HG02840 (cell line): ENCODE data around the gene PTPN23.
"Not testable (repeated sequence)": the region's sequence is repeated elsewhere in the genome, so short reads cannot be mapped to it uniquely, and the experiment has no call there.

Experiments used
- ATAC-seq: cut with Tn5 transposase; IDR thresholded peaks from one replicate; pipeline ENCODE4 v1.9.1; 2021; ENCODE audit warnings: mild to moderate bottlenecking, moderate library complexity, moderate number of reproducible peaks; ENCODE audit not compliant: unreplicated experiment, low FRiP score

Gene PTPN23

GRCh38 chr3:47380601-47381316 is at the start of gene PTPN23:
TSS of gene PTPN23 (plus strand) at chr3:47381021. CDS start at chr3:47381097, 76 bp downstream.
- ATAC-seq: peak; percentile 80

DNA sequence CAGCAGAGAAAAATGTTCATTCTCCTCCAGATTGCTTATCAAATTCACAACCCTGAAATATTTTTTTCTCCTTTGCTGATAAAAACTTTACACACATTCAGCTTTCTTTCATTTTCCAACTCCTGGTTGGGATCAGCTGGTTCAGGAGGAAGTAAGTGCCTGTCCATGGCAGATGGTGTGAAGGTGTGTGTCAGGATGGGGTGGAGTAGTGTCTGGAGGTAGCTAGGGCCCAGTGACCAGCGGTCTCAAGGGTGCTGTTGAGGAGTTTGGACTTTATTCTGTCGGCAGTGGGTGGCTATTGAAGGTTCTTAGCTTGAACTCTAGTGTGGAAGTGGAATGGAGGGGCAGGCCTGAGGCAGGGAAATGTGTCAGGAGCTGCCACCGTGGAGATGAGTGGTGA is 46.9 kb upstream of the PTPN23 start:
- ATAC-seq: no peak

GRCh38 chr3:47337656-47338055 is 43.2 kb upstream of the PTPN23 start:
- ATAC-seq: no peak

- ATAC-seq: no peak
Observed at GRCh38 chr3:47339951-47340350, 40.9 kb upstream of the PTPN23 start.

DNA sequence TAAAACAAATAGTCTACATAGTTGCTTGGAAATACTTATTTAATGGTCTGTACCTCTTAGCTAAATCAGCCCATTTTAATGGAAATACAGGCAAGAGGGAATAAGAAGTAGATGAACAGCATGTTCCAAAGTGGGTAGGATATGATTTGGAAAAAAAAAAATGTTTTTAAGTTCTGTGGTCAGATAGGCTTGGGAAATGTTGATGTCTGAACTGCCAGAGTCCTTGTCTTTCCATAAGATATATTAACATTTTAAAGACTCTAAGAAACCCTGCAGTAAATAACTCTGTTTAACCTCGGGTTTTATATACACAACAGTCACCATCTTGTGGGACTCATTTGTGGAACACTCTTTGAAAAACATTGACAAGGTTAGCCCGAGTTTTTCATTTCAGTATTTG is 40.0 kb upstream of the PTPN23 start:
- ATAC-seq: no peak

GRCh38 chr3:47342151-47342550 is 38.7 kb upstream of the PTPN23 start:
- ATAC-seq: no peak

DNA sequence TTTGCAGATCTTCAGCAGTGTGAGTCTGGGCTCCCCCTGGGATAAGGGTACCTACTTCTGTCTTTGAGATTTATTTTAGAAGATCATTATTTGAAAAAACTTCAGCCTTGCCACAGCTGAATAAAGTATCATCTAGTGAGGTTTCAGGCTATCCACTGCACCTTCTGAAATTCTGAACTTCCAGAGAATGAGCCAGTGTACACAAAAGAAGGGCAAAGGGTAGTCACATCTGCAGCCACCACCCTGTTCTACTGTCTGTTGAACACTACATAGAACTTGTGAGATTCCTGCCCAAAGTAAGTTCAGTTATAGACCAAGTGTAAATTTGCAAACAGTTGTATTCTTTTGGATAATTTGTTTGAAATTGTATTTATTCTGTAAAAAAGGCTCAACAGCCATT is 38.0 kb upstream of the PTPN23 start:
- ATAC-seq: no peak

DNA sequence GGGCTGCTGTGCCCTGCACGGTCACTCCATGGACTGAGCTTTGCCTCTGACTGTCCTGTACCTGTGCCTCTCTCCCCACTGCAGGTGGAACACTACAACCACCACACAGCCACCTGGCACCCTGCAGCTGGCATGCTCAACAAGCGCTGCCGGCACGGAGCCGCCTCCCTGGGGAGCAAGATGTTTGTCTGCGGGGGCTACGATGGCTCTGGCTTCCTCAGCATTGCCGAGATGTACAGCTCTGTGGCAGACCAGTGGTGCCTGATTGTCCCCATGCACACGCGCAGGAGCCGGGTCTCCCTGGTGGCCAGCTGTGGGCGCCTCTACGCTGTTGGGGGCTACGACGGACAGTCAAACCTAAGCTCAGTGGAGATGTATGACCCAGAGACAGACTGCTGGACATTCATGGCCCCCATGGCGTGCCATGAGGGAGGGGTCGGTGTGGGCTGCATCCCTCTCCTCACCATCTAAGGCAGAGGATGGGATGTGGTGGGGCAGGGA is 37.3 kb upstream of the PTPN23 start:
- ATAC-seq: no peak

GRCh38 chr3:47344971-47345370 is 35.9 kb upstream of the PTPN23 start:
- ATAC-seq: no peak

GRCh38 chr3:47347217-47347801 is 33.5 kb upstream of the PTPN23 start:
- peak; percentile 69 for ATAC-seq

DNA sequence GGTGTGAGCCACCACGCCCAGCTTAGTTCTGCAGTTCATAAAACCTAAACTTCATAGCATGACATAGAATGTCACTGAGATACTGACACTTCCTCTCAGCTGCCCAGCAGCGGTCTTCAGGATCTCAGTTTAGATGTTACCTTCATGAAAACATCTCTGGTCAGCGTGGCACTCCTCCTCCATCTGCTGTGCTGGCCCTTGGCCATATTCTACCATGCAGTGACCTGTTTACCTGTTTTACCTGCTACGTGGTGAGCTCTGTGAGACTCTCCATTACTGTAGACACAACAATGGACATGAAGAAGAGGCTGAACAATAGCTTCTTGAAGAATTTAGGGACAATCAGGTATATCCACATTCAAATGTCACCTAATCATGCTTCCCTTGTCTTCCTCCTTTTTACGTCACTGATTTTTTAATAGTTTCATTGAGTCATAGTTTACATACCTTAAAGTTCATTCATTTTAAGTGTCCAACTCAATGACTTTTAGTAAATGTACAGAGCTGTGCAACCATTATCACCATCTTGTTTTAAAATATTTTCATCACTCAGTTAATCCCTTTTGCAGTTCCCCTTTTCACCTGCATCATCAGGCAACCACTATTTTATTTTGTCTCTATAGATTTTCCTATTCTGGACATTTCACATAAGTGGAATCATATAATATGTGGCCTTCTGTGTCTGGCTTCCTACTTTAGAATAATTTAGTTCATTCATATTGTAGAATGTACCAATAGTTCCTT is 32.2 kb upstream of the PTPN23 start:
- ATAC-seq: no peak

DNA sequence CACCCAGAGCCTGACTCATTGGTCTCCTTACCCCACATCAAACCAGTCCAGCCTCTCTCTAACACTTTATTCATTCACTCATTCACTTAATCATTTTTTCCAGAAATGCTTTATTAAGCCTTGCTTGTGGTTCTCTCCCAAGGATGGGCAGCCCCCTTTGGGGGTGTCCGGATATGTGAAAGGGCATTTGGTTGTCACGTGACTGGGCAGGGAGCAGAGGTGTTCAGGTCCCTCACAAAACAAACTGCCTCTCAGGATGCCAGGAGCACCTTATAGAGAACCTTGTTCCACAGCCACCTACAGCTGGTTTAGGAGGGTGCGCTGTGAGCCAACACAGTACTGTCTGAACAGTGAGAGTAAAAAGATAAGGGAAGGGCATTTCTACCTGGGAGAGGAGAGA is 25.8 kb upstream of the PTPN23 start:
- ATAC-seq: no peak

DNA sequence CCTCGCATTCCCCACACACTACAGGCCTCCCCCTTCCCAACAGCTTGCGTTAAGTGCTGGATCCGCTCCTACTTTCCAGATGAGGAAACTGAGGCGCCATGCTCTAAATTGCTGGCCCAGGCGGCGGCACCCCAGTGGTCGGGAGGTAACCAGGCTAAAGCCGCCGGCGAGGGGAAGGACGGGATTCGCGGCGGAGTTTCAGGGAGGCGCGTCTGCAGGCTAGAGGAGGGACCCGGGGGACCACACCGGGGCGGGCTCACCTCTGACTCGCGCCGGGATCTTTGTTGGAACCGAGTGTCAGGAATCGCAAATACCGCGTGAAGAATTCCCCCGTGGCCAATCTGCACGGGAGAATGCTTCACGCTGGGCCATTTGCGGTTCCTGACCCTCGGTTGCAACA is 24.6 kb upstream of the PTPN23 start:
- ATAC-seq: no peak

- ATAC-seq: no peak
Observed at GRCh38 chr3:47359323-47359722, 21.5 kb upstream of the PTPN23 start.

DNA sequence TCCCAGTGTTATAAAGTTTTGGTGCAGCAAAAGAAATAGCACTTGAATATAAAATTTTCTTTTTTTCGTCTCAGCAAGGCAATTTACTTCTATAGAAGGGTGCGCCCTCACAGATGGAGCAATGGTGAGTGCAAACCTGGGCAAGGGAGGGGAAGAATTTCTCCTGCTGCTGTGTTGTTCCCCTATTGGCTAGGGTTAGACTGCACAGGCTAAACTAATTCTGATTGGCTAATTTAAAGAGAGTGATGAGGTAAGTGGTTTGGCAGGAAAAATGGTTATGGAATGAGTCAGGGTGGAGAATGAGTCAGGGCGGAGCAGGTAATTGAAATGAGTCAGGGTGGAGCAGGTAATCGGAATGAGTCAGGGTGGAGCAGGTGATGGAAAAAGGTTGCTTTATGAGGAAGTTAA is 20.7 kb upstream of the PTPN23 start:
- ATAC-seq: not testable (repeated sequence)

DNA sequence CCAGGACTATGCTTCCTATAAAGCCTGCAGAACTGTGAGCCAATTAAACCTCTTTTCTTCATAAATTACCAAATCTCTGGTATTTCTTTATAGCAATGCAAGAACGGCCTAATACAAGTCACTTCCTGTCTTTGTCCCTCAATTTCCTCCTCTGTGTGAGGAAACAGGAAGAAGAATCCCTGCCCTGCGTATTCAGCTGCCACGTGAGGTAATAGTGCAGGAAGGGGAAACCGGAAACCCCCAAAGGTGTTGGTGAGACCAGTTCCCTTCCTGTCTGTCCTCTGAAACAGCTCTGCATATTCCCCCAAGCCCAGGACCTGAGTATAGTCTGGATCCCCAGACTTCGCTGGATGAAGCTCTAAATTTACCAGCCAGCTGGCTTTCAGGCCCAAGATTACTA is 18.1 kb upstream of the PTPN23 start:
- ATAC-seq: no peak

DNA sequence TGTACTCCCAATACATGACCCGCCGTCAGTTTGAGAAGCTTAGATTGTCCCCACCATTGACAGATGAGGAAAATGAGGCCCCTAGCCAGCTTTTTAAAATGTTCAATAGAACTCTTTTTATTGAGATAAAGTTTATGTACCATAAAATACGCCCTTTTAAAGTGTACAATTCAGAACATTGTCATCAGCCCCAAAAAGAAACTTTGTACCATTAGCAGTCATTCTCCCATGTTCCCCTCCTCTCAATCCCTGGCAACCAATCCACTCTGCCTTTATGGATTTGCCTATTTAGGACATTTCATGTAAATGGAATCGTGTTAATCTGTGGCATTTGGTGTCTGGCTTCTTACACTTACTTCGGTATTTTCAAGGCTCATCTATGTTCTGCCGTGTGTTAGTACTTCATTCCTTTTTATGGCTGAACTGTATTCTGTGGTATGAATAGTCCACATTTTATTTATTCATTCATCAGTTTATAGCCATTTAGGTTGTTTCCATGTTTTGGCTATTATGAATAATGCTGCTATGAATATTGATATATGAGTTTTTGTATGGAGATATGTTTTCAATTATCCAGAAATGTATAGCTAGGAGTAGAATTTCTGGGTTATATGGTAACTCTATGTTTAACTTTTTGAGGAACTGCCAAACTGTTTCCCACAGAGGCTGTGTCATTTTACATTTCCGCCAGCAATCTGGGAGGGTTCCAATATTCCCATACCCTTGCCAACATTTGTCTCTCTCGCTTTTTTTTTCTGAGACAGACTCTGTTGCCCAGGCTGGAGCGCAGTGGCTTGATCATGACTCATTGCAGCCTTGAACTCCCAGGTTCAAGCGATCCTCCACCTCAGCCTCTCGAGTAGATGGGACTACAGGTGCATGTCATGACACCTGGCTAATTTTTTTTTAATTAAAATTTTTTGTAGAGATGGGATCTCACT is 15.3 kb upstream of the PTPN23 start:
- no peak for ATAC-seq

- no peak for ATAC-seq
Observed at GRCh38 chr3:47366833-47367232, 14.0 kb upstream of the PTPN23 start.

DNA sequence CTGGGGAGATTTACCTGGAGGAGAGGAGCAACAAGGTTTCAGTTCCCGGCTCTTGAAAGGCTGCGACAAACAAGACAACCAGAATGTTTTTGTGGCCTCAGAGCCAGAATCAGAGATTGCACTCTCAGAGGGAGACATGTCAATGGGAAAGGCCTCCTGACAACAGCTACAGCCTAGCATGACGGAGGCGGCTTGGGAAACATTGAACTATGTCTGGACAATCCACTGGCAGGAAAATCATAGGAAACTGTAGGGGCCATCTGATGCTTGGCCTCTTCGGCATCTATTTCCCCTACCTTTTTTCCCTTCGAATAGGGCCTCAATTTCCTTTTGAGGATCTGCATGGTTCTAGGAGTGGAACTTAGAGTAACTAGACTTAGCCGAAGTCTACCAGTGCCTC is 13.2 kb upstream of the PTPN23 start:
- no peak for ATAC-seq

DNA sequence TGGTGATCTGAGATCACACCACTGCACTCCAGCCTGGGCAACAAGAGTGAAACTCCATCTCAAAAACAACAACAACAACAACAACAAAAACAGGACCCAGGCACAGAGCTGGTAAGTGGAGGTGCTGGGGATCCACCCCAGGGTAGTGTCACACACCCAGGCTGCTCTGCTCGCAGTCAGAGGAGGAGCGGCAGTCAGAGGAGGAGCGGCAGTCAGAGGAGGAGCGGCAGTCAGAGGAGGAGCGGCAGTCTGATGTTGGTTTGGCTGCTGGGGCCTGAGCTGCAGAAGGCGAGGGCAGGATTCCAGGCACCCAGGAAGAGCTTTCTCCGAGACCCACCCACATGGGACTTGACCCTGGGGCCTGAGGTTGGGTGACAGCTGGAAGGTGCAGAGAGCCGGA is 10.8 kb upstream of the PTPN23 start:
- ATAC-seq: not testable (repeated sequence)
